ENCODE data around the gene ZIM2. TPM values are rescaled to one million over a fixed set of nuclear protein-coding genes. Genes with fewer than 3 reads are reported as not detected.

The ZIM2 gene
- total and polyA plus RNA-seq, 12 donors: 0.06 to 0.15 (median 0.13) TPM; not detected in 8

DNA sequence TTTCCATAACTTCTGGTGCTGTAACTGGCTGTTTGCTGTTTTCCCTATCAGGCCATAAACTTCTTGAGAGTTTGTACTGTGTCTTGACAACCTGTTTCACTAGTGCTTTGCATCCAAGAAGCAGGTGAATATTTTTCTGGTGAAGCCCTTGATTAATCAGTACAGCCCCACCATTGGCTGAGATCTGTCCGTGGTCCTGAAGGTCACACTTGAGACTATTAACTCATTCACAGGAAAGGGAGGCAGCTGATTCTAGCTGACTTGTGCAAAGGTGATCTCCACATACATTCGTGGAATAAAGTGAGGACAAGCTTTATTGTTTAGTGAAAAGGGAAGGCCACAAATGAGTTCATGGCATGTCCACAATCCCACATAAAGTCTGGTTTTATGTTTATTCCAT lies 107.5 kb downstream of the ZIM2 start:
- no peaks in the 10 kb centered on the region for H3K4me1 ChIP-seq
- 6 to 11% methylated on average over 2 of the region's 2 CpGs for WGBS, 2 donors
- TF ChIP-seq, protein P1, sequence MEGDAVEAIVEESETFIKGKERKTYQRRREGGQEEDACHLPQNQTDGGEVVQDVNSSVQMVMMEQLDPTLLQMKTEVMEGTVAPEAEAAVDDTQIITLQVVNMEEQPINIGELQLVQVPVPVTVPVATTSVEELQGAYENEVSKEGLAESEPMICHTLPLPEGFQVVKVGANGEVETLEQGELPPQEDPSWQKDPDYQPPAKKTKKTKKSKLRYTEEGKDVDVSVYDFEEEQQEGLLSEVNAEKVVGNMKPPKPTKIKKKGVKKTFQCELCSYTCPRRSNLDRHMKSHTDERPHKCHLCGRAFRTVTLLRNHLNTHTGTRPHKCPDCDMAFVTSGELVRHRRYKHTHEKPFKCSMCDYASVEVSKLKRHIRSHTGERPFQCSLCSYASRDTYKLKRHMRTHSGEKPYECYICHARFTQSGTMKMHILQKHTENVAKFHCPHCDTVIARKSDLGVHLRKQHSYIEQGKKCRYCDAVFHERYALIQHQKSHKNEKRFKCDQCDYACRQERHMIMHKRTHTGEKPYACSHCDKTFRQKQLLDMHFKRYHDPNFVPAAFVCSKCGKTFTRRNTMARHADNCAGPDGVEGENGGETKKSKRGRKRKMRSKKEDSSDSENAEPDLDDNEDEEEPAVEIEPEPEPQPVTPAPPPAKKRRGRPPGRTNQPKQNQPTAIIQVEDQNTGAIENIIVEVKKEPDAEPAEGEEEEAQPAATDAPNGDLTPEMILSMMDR (IDR thresholded peaks at IDR 0.05): no peak
- peaks cover 0 to 50% (median 0%) of the 10 kb centered on the region in 11 donors for H3K9me3 ChIP-seq
- no peak for DNase-seq
- no peaks in the 10 kb centered on the region for H3K36me3 ChIP-seq
- peaks cover 0 to 5% (median 0%) of the 10 kb centered on the region in 7 donors for H3K27me3 ChIP-seq
- no peak overlapping the region for H3K4me3 ChIP-seq
- H3K27ac ChIP-seq: no peak overlapping the region
- intact Hi-C loops (cut with DNase I): no loop called here
- ATAC-seq: no peak

- Histone ChIP-seq H3K4me3 (no peak overlapping the region), H3K27me3 (peaks cover 0 to 16% (median 0%) of the 10 kb centered on the region in 7 donors), H3K36me3 (no peaks in the 10 kb centered on the region), H3K27ac (no peak overlapping the region), H3K4me1 (no peaks in the 10 kb centered on the region), H3K9me3 (peaks cover 0 to 43% (median 0%) of the 10 kb centered on the region in 11 donors)
- DNase-seq: no peak
- no peak for ATAC-seq
- TF ChIP-seq, protein P1 (IDR thresholded peaks at IDR 0.05): no peak
- WGBS, 2 donors: 75 to 79% methylated on average over 4 of the region's 4 CpGs
- intact Hi-C loops (cut with DNase I): loop anchor here in 1 of 10 donors (10.0 kb wide), 1 partner anchor 1507 kb away; no protein-coding TSS in a partner anchor
Measured at GRCh38 chr19:56727677-56728076, 112.8 kb downstream of the ZIM2 start.

GRCh38 chr19:56725829-56726424 lies 114.6 kb downstream of the ZIM2 start:
- Histone ChIP-seq H3K27ac (no peak overlapping the region), H3K27me3 (peaks cover 0 to 16% (median 0%) of the 10 kb centered on the region in 7 donors), H3K9me3 (peaks cover 0 to 45% (median 0%) of the 10 kb centered on the region in 11 donors), H3K4me1 (no peaks in the 10 kb centered on the region), H3K36me3 (no peaks in the 10 kb centered on the region), H3K4me3 (no peak overlapping the region)
- DNase-seq (no peak), ATAC-seq (no peak)
- intact Hi-C loops (cut with DNase I): loop anchor here in 1 of 10 donors (10.0 kb wide), 1 partner anchor 1509 kb away; no protein-coding TSS in a partner anchor
- 23 to 33% methylated on average over 9 of the region's 9 CpGs for WGBS, 2 donors
- TF ChIP-seq, protein P1 (IDR thresholded peaks at IDR 0.05): peak in 6 of 9 donors; percentile 24 to 57 (median 37)

Other genes with a start within 250 kb of the ZIM2 start
- 1 to 10 TPM; 4.4 to 7.2 (median 6.1) TPM for gene ZNF71, start 245.4 kb downstream of the ZIM2 start, total RNA-seq
- gene ZNF71, start 245.4 kb downstream of the ZIM2 start, polyA plus RNA-seq: 1 to 10 TPM; 2.9 to 5.3 TPM
- gene SMIM17, start 197.6 kb downstream of the ZIM2 start, total RNA-seq: under 1 TPM in 5 of 10 donors, not detected in 5; 0.24 to 0.67 (median 0.35) TPM
- gene SMIM17, start 197.6 kb downstream of the ZIM2 start, polyA plus RNA-seq: under 1 TPM; 0.14 to 0.44 TPM
- gene ZNF835, start 169.0 kb downstream of the ZIM2 start, total RNA-seq: 1 to 10 TPM; 2.0 to 8.8 (median 3.8) TPM
- gene ZNF835, start 169.0 kb downstream of the ZIM2 start, polyA plus RNA-seq: 1 to 10 TPM; 1.2 to 1.3 TPM
- gene PEG3, start within 50 bp of the ZIM2 start, total RNA-seq: 10 to 100 TPM in 1 of 10 donors, 1 to 10 TPM in 9; 6.9 to 10.3 (median 7.7) TPM
- gene PEG3, start within 50 bp of the ZIM2 start, polyA plus RNA-seq: 1 to 10 TPM; 1.8 to 3.0 TPM